ENCODE results near the gene TMCC1. TPM values are rescaled to one million over a fixed set of nuclear protein-coding genes. Genes with fewer than 3 reads are reported as not detected.

Gene TMCC1
- 10 to 100 TPM; 27.1 to 29.3 TPM for total RNA-seq
- total RNA-seq, result 25.7 to 34.4 reads per million in 2 donors

- peak within 1 kb of the TSS; percentile 90 for H3K4me3 Mint-ChIP-seq
- H3K4me1 Mint-ChIP-seq, result peaks cover 34% of the 10 kb centered on the region
Measured at GRCh38 chr3:129893581-129894070, at the start of gene TMCC1. Gene TMCC1 (minus strand): TSS chr3:129893711.

GRCh38 chr3:129943020-129943419 is 49.5 kb upstream of the TMCC1 start:
- Mint-ChIP-seq H3K36me3 (ENCODE audit: low read depth) (peaks cover 4% of the 10 kb centered on the region), H3K4me1 (peaks cover 9% of the 10 kb centered on the region), H3K4me3 (no peak overlapping the region), H3K27ac (no peak overlapping the region), H3K27me3 (peaks cover 43% of the 10 kb centered on the region)
- DNase-seq, result no peak
- no peak for ATAC-seq
- no peaks in the 10 kb centered on the region for H3K9me3 ChIP-seq (ENCODE audit: control insufficient read depth, low read length, poor library complexity, severe bottlenecking)

More at GRCh38 chr3:129893581-129894070, at the start of gene TMCC1:
- H3K9me3 ChIP-seq (ENCODE audit: control insufficient read depth, low read length, poor library complexity, severe bottlenecking), result no peaks in the 10 kb centered on the region
- ATAC-seq (peak; percentile 95), DNase-seq (peak; percentile 89 to 94 (median 90))
- peak within 1 kb of the TSS; percentile 90 for H3K27ac Mint-ChIP-seq
- no peaks in the 10 kb centered on the region for H3K27me3 Mint-ChIP-seq
- peaks cover 2% of the 10 kb centered on the region for H3K36me3 Mint-ChIP-seq (ENCODE audit: low read depth)

GRCh38 chr3:129942296-129942695 is 48.8 kb upstream of the TMCC1 start:
- Mint-ChIP-seq H3K36me3 (ENCODE audit: low read depth) (peaks cover 4% of the 10 kb centered on the region), H3K4me1 (peaks cover 13% of the 10 kb centered on the region), H3K27me3 (peaks cover 43% of the 10 kb centered on the region), H3K27ac (no peak overlapping the region), H3K4me3 (no peak overlapping the region)
- DNase-seq, result no peak
- peak; percentile 55 for ATAC-seq
- no peaks in the 10 kb centered on the region for H3K9me3 ChIP-seq (ENCODE audit: control insufficient read depth, low read length, poor library complexity, severe bottlenecking)

- no peak for ATAC-seq
Measured at GRCh38 chr3:129940086-129940485, 46.6 kb upstream of the TMCC1 start.

GRCh38 chr3:129938140-129938930 is 44.8 kb upstream of the TMCC1 start:
- Mint-ChIP-seq H3K4me3 (no peak overlapping the region), H3K27me3 (peaks cover 28% of the 10 kb centered on the region), H3K36me3 (ENCODE audit: low read depth) (no peaks in the 10 kb centered on the region), H3K27ac (peak overlapping the region; percentile 51), H3K4me1 (peaks cover 24% of the 10 kb centered on the region)
- H3K9me3 ChIP-seq (ENCODE audit: control insufficient read depth, low read length, poor library complexity, severe bottlenecking), result no peaks in the 10 kb centered on the region
- DNase-seq (no peak), ATAC-seq (no peak)

More at GRCh38 chr3:129940086-129940485, 46.6 kb upstream of the TMCC1 start:
- no peaks in the 10 kb centered on the region for H3K9me3 ChIP-seq (ENCODE audit: control insufficient read depth, low read length, poor library complexity, severe bottlenecking)
- Mint-ChIP-seq H3K27ac (peak overlapping the region; percentile 43), H3K4me3 (no peak overlapping the region), H3K27me3 (peaks cover 34% of the 10 kb centered on the region), H3K36me3 (ENCODE audit: low read depth) (peaks cover 4% of the 10 kb centered on the region), H3K4me1 (peaks cover 21% of the 10 kb centered on the region)
- DNase-seq, result no peak

GRCh38 chr3:129937717-129938116 is 44.2 kb upstream of the TMCC1 start:
- Mint-ChIP-seq H3K36me3 (ENCODE audit: low read depth) (no peaks in the 10 kb centered on the region), H3K4me1 (peaks cover 24% of the 10 kb centered on the region), H3K27ac (peak overlapping the region; percentile 51), H3K4me3 (peak overlapping the region; percentile 31), H3K27me3 (peaks cover 26% of the 10 kb centered on the region)
- ATAC-seq (no peak), DNase-seq (no peak)
- no peaks in the 10 kb centered on the region for H3K9me3 ChIP-seq (ENCODE audit: control insufficient read depth, low read length, poor library complexity, severe bottlenecking)

GRCh38 chr3:129936757-129937156 is 43.2 kb upstream of the TMCC1 start:
- ATAC-seq, result peak; percentile 92
- no peak for DNase-seq
- Mint-ChIP-seq H3K4me1 (peaks cover 21% of the 10 kb centered on the region), H3K27ac (peak overlapping the region; percentile 67), H3K36me3 (ENCODE audit: low read depth) (no peaks in the 10 kb centered on the region), H3K27me3 (peaks cover 16% of the 10 kb centered on the region), H3K4me3 (peak overlapping the region; percentile 91)
- peaks cover under 1% of the 10 kb centered on the region for H3K9me3 ChIP-seq (ENCODE audit: control insufficient read depth, low read length, poor library complexity, severe bottlenecking)

- H3K4me3 Mint-ChIP-seq, result no peak overlapping the region
- H3K27ac Mint-ChIP-seq, result no peak overlapping the region
- H3K27me3 Mint-ChIP-seq, result peaks cover 16% of the 10 kb centered on the region
- ATAC-seq (peak; percentile 44), DNase-seq (no peak)
- H3K4me1 Mint-ChIP-seq, result peaks cover 17% of the 10 kb centered on the region
- H3K36me3 Mint-ChIP-seq (ENCODE audit: low read depth), result no peaks in the 10 kb centered on the region
- peaks cover 2% of the 10 kb centered on the region for H3K9me3 ChIP-seq (ENCODE audit: control insufficient read depth, low read length, poor library complexity, severe bottlenecking)
Measured at GRCh38 chr3:129934234-129935123, 41.0 kb upstream of the TMCC1 start.

GRCh38 chr3:129933471-129933870 is 40.0 kb upstream of the TMCC1 start:
- DNase-seq (no peak), ATAC-seq (no peak)
- peaks cover 17% of the 10 kb centered on the region for H3K4me1 Mint-ChIP-seq
- H3K27ac Mint-ChIP-seq, result no peak overlapping the region
- no peaks in the 10 kb centered on the region for H3K36me3 Mint-ChIP-seq (ENCODE audit: low read depth)
- H3K4me3 Mint-ChIP-seq, result no peak overlapping the region
- peaks cover 5% of the 10 kb centered on the region for H3K9me3 ChIP-seq (ENCODE audit: control insufficient read depth, low read length, poor library complexity, severe bottlenecking)
- peaks cover 11% of the 10 kb centered on the region for H3K27me3 Mint-ChIP-seq

GRCh38 chr3:129929383-129929782 is 35.9 kb upstream of the TMCC1 start:
- no peak for DNase-seq
- Mint-ChIP-seq H3K27ac (no peak overlapping the region), H3K4me1 (no peaks in the 10 kb centered on the region), H3K4me3 (no peak overlapping the region), H3K27me3 (peaks cover 10% of the 10 kb centered on the region), H3K36me3 (ENCODE audit: low read depth) (no peaks in the 10 kb centered on the region)
- ATAC-seq, result no peak
- H3K9me3 ChIP-seq (ENCODE audit: control insufficient read depth, low read length, poor library complexity, severe bottlenecking), result peaks cover 5% of the 10 kb centered on the region

- ATAC-seq (no peak), DNase-seq (no peak)
- H3K27ac Mint-ChIP-seq, result no peak overlapping the region
- no peak overlapping the region for H3K4me3 Mint-ChIP-seq
- H3K9me3 ChIP-seq (ENCODE audit: control insufficient read depth, low read length, poor library complexity, severe bottlenecking), result peaks cover 8% of the 10 kb centered on the region
- peaks cover 7% of the 10 kb centered on the region for H3K27me3 Mint-ChIP-seq
- H3K4me1 Mint-ChIP-seq, result no peaks in the 10 kb centered on the region
- no peaks in the 10 kb centered on the region for H3K36me3 Mint-ChIP-seq (ENCODE audit: low read depth)
Measured at GRCh38 chr3:129927072-129927471, 33.6 kb upstream of the TMCC1 start.

- H3K4me3 Mint-ChIP-seq, result no peak overlapping the region
- H3K27ac Mint-ChIP-seq, result no peak overlapping the region
- H3K9me3 ChIP-seq (ENCODE audit: control insufficient read depth, low read length, poor library complexity, severe bottlenecking), result peaks cover 8% of the 10 kb centered on the region
- H3K4me1 Mint-ChIP-seq, result no peaks in the 10 kb centered on the region
- H3K36me3 Mint-ChIP-seq (ENCODE audit: low read depth), result peaks cover 9% of the 10 kb centered on the region
- ATAC-seq, result no peak
- H3K27me3 Mint-ChIP-seq, result no peaks in the 10 kb centered on the region
- no peak for DNase-seq
Measured at GRCh38 chr3:129919806-129920205, 26.3 kb upstream of the TMCC1 start.

- DNase-seq (no peak), ATAC-seq (no peak)
- peaks cover 8% of the 10 kb centered on the region for H3K9me3 ChIP-seq (ENCODE audit: control insufficient read depth, low read length, poor library complexity, severe bottlenecking)
- no peak overlapping the region for H3K4me3 Mint-ChIP-seq
- H3K27ac Mint-ChIP-seq, result no peak overlapping the region
- H3K36me3 Mint-ChIP-seq (ENCODE audit: low read depth), result peaks cover 9% of the 10 kb centered on the region
- H3K27me3 Mint-ChIP-seq, result no peaks in the 10 kb centered on the region
- no peaks in the 10 kb centered on the region for H3K4me1 Mint-ChIP-seq
Measured at GRCh38 chr3:129919357-129919756, 25.8 kb upstream of the TMCC1 start.

Data from T-helper 17 cell (primary cell).